Fibroblast of mammary gland (primary cell): ENCODE data around the gene CROCC2.

Experiments
- DNase-seq: peaks from one replicate; pipeline ENCODE4 v3.0.0-alpha.2; 2010; ENCODE audit warnings: low read depth
- H3K4me3 ChIP-seq: 2 replicates; pipeline ENCODE4 v1.5.1; 2011; ENCODE audit warnings: low read depth, mild to moderate bottlenecking, low read length, moderate library complexity; ENCODE audit not compliant: control insufficient read depth
- CTCF ChIP-seq: conservative IDR thresholded peaks from 2 replicates; pipeline ENCODE4 v1.5.1; 2011; ENCODE audit warnings: low read depth, low read length, inconsistent platforms; ENCODE audit not compliant: control insufficient read depth, insufficient read depth

CROCC2 gene

GRCh38 chr2:240906141-240906910 lies at the start of gene CROCC2:
Gene CROCC2 (plus strand): TSS chr2:240906336. CDS start chr2:240906514, 178 bp downstream.
- DNase-seq = no peak
- no peak for TF ChIP-seq CTCF
- H3K4me3 ChIP-seq = no peak within 1 kb of the TSS

GRCh38 chr2:240857039-240858008 lies 48.8 kb upstream of the CROCC2 start:
- DNase-seq = no peak
- TF ChIP-seq CTCF = no peak
- H3K4me3 ChIP-seq = no peak overlapping the region

- TF ChIP-seq CTCF = no peak
- no peak overlapping the region for H3K4me3 ChIP-seq
- DNase-seq = no peak
Observed at GRCh38 chr2:240858321-240858720, 47.8 kb upstream of the CROCC2 start.

DNA sequence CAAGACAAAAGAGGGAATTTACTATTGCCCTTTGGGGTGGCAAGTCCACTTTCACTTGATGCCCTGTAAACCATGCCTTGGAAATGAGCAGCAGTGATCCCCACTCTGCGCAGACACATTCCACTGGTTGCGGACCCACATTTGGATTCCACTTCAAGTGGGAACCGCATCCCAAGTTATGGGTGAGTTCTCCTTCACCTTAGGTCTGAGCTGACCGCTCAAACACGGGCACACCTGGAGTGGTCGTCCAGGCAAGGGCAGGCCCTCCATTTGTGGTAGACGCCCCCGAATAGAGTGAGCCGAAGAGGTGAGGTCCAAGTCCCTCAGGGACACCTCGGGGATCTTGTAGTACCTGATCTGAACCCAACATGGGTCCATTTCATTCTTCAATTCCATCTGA lies 47.3 kb upstream of the CROCC2 start:
- no peak for DNase-seq
- no peak overlapping the region for H3K4me3 ChIP-seq
- no peak for TF ChIP-seq CTCF

DNA sequence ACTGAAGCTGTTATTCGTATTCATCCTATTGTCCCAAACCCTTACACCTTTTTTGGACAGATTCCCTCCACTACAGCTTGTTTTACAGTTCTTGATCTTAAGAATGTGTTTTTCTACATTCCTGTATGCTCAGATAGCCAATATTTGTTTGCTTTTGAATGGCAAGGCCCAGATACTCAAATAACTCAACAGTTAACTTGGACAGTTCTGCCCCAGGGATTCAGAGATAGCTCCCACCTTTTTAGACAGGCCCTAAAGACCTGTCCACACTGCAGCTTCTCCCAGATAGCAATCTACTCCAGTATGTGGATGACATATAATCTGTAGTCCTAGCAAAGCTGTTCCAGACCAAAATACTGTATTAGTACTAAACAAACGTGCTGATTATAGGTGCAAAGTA lies 44.6 kb upstream of the CROCC2 start:
- DNase-seq = no peak
- no peak overlapping the region for H3K4me3 ChIP-seq
- TF ChIP-seq CTCF = no peak

- DNase-seq = no peak
- H3K4me3 ChIP-seq = no peak overlapping the region
- TF ChIP-seq CTCF = no peak
Observed at GRCh38 chr2:240864475-240864874, 41.7 kb upstream of the CROCC2 start.
